Brain microvascular endothelial cell (primary cell): ENCODE results near the gene RPL11.
A peak's percentile ranks its signal among the peaks of the same experiment; 100 is the strongest.
"Not testable (repeated sequence)": the region's sequence is repeated elsewhere in the genome, so short reads cannot be mapped to it uniquely, and the experiment has no call there.

Source experiments
- DNase-seq: peaks from one replicate; pipeline ENCODE4 v3.0.0-alpha.2; 2020
- H3K27ac ChIP-seq: fragments of 250-450 bp; sonication (Bioruptor Pico); 2 replicates; pipeline ENCODE4 v1.5.1; 2020; ENCODE audit warnings: mild to moderate bottlenecking, moderate library complexity
- H3K27me3 ChIP-seq: fragments of 250-450 bp; sonication (Bioruptor Pico); replicated peaks from 2 replicates; pipeline ENCODE4 v1.5.1; 2020; ENCODE audit warnings: mild to moderate bottlenecking
- H3K36me3 ChIP-seq: fragments of 250-450 bp; sonication (Bioruptor Pico); replicated peaks from 2 replicates; pipeline ENCODE4 v1.5.1; 2020; ENCODE audit warnings: mild to moderate bottlenecking
- H3K4me3 ChIP-seq: 2 replicates; pipeline ENCODE4 v1.5.1; 2011; ENCODE audit warnings: low read depth, mild to moderate bottlenecking, control low read depth, low read length, moderate library complexity
- CTCF ChIP-seq: IDR thresholded peaks from 2 replicates; pipeline ENCODE4 v1.5.1; 2011; ENCODE audit warnings: low read depth, mild to moderate bottlenecking, moderate library complexity, low read length, control low read depth, inconsistent platforms; ENCODE audit errors: missing control alignments
- in situ Hi-C: cut with HindIII; loops from 2 replicates; pipeline ENCODE4 v1.10.0; 2017; ENCODE audit warnings: low sequenced_read_pairs, low pct_ligation_motif_present

RPL11 gene

GRCh38 chr1:23646541-23646940, 45.1 kb upstream of the RPL11 start:
- TF ChIP-seq CTCF = no peak
- in situ Hi-C loops = no loop called here
- H3K4me3 ChIP-seq = no peak overlapping the region
- no peak overlapping the region for H3K27ac ChIP-seq
- H3K36me3 ChIP-seq = no peaks in the 10 kb centered on the region
- no peak for DNase-seq
- H3K27me3 ChIP-seq = no peaks in the 10 kb centered on the region

GRCh38 chr1:23648576-23648975, 43.0 kb upstream of the RPL11 start:
- Histone ChIP-seq H3K4me3 (no peak overlapping the region), H3K27ac (no peak overlapping the region), H3K36me3 (no peaks in the 10 kb centered on the region), H3K27me3 (no peaks in the 10 kb centered on the region)
- no peak for DNase-seq
- in situ Hi-C loops = no loop called here
- TF ChIP-seq CTCF = no peak

GRCh38 chr1:23649157-23649556, 42.4 kb upstream of the RPL11 start:
- DNase-seq, H3K27ac ChIP-seq, in situ Hi-C loops, H3K27me3 ChIP-seq, H3K36me3 ChIP-seq, H3K4me3 ChIP-seq: not testable (repeated sequence)

GRCh38 chr1:23650344-23650990, 41.1 kb upstream of the RPL11 start:
- Histone ChIP-seq H3K4me3 (no peak overlapping the region), H3K36me3 (no peaks in the 10 kb centered on the region), H3K27ac (no peak overlapping the region), H3K27me3 (peaks cover 2% of the 10 kb centered on the region)
- in situ Hi-C loops = no loop called here
- no peak for TF ChIP-seq CTCF
- no peak for DNase-seq

- TF ChIP-seq CTCF = no peak
- in situ Hi-C loops = no loop called here
- peak; percentile 47 for DNase-seq
- no peaks in the 10 kb centered on the region for H3K36me3 ChIP-seq
- no peak overlapping the region for H3K27ac ChIP-seq
- H3K27me3 ChIP-seq = peaks cover 2% of the 10 kb centered on the region
- no peak overlapping the region for H3K4me3 ChIP-seq
Measured at GRCh38 chr1:23651069-23651808, 40.4 kb upstream of the RPL11 start.

- H3K36me3 ChIP-seq = no peaks in the 10 kb centered on the region
- in situ Hi-C loops = no loop called here
- peak; percentile 99 for TF ChIP-seq CTCF
- H3K27me3 ChIP-seq = peaks cover 2% of the 10 kb centered on the region
- peak; percentile 10 for DNase-seq
- no peak overlapping the region for H3K27ac ChIP-seq
- no peak overlapping the region for H3K4me3 ChIP-seq
Measured at GRCh38 chr1:23657659-23658275, 33.8 kb upstream of the RPL11 start.
